Measurements from ENCODE around the gene RPL38.

Gene RPL38

GRCh38 chr17:74251051-74251450, 47.6 kb downstream of the RPL38 start:
- no peak for DNase-seq

DNA sequence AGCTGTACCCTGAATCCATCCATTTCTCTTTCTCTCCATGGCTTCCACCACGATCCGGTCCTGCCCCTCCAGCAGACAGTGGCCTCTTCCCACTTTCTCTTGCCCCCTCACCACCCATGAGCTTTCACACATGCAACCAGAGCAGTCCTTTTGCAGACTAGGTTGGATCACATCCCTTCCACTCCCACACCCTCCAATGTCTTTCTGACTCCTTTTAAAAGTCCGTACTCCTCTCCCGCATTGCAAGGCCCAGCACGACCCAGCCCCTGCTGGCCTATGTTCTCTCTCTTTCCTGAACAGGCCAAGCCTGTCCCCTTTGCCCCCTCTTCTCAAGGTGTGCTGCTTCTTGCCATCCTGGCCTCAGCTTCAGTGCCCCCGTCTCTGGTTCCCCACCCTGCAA, 48.1 kb downstream of the RPL38 start:
- no peak for DNase-seq

- DNase-seq: no peak
These were observed 48.7 kb downstream of the RPL38 start for GRCh38 chr17:74252211-74252610.

DNA sequence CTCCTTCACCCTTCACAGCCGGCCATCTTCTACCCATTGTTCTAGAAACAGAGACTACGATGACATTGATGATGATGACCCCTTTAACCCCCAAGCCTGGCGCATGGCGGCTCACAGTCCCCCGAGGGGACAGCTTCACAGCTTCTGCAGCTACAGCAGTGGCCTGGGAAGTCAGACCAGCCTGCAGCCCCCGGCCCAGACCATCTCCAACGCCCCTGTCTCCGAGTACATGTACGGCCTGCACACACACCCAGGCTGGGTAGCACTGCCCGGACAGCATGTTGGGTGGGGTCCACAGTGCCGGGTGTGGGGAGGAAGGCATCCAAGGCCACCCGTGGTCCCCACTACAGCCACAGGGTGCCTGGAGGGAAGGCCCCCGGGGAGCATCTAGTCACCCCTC, 49.6 kb downstream of the RPL38 start:
- DNase-seq: no peak

DNA sequence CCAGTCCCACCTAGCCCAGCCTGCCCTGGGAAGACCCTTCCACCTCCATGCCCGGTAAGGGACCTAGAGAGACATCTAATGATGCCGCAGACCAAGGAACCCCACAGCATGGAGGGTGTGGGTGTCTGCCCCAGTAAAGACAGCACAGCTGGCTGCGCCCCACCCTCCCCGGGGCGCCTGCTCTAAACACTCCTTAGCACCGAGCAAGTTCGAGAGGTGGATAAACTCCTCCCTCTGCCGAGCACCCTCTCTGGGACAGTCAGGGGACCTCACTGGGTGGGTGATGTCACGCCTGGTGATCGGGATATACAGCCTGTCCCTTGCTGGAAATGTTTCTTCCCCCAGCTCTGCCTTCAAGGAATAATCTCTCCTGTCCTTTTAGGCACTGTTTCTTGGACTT, 53.8 kb downstream of the RPL38 start:
- DNase-seq: no peak

DNA sequence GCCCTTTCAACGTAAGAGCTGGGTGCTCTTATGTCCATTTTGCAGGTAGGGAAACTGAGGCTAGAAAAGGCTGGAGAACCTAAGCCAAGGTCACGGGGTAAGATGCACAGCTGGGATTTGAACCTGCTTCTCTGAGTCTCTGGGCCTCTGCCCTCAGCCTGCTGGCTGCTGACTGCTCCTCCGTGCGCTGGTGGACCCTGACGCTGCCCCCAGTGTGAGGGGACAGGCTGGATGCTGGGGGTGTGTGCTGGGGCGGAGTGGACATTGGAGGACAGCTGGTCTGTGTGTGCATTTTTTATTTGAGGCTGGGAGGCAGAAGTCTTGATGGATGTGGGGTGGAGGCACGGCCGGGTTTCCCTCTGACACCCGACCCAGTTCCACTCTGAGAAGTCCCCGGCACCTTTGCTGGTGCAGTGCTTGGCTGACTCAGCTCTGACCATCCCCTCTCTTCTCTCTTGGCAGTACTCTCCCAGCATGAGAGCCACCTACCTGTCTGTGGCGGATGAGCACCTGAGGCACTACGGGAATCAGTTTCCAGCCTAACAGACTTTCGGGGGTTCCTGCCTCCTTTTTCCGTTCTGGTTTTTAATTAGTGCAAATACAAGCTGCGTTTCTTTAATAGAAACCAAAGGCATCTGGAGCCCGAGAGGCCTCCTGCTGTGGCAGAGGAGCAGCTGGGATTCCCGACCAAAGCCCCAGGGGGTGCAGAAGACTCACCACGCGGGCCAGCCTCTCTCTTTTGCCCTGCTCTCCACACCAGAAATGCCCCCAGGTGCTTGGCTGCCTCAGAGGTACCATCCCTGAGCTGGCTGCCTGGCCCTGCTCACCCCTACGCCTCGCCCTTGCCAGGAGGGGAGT, 56.4 kb downstream of the RPL38 start:
- DNase-seq: no peak
